ENCODE results near the gene OR4K1.

- TF ChIP-seq CTCF (IDR thresholded peaks at IDR 0.05; ENCODE audit: low read length) (no peak), EZH2 (IDR thresholded peaks at IDR 0.05; ENCODE audit: borderline replicate concordance, low read length) (no peak)
These were observed 12.0 kb upstream of the OR4K1 start for GRCh38 chr14:19918553-19919264.

Measured in OCI-LY1 (cell line).